Upper lobe of left lung (tissue), 4 donors: ENCODE measurements around the gene DYNLRB2.

ENCODE experiments used
- POLR2AphosphoS5 ChIP-seq, 2 donors: sonication (generic); formaldehyde crosslinking; IDR thresholded peaks; one replicate each; pipeline ENCODE4 v1.5.1; 2017; ENCODE audit warnings: antibody characterized with exemption in 2 of 2
- TF ChIP-seq, protein P1 (sequence below), 6 experiments: fragments of 450-650 bp in 4 of 6; fragments of 200-600 bp in 2 of 6; sonication (generic) in 2 of 6; IDR thresholded peaks; one replicate each; pipeline ENCODE4 v1.5.1; 2016 to 2019; ENCODE audit warnings: antibody characterized with exemption in 6 of 6

DNA sequence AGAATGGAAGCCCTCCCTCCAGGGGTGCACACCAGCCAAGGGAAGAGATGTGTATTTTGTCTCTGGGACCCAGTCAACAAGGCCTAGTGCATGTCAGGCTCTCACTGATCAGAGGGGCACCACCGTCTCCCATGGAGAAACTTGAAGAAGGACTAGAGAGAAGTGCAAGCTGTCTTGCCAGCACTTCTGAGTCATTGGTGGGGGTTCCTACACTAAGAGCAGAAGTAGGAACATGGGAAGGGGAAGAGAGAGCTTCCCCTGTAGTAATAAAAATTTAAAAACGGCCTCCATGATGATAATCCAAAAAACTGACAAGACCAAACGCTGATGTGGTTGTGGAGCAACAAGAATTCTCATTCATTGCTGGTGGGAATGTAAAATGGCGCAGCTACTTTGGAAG, 46.3 kb downstream of the DYNLRB2 start:
- TF ChIP-seq, protein P1, sequence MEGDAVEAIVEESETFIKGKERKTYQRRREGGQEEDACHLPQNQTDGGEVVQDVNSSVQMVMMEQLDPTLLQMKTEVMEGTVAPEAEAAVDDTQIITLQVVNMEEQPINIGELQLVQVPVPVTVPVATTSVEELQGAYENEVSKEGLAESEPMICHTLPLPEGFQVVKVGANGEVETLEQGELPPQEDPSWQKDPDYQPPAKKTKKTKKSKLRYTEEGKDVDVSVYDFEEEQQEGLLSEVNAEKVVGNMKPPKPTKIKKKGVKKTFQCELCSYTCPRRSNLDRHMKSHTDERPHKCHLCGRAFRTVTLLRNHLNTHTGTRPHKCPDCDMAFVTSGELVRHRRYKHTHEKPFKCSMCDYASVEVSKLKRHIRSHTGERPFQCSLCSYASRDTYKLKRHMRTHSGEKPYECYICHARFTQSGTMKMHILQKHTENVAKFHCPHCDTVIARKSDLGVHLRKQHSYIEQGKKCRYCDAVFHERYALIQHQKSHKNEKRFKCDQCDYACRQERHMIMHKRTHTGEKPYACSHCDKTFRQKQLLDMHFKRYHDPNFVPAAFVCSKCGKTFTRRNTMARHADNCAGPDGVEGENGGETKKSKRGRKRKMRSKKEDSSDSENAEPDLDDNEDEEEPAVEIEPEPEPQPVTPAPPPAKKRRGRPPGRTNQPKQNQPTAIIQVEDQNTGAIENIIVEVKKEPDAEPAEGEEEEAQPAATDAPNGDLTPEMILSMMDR (IDR thresholded peaks at IDR 0.05), result no peak
- TF ChIP-seq POLR2AphosphoS5 (IDR thresholded peaks at IDR 0.05), result no peak
